ENCODE results near the gene MTG2. TPM values are rescaled to one million over a fixed set of nuclear protein-coding genes. Genes with fewer than 3 reads are reported as not detected.

Gene MTG2
- polyA plus RNA-seq, 1 donor (not counting 4 experiments of a cell fraction or from before 2014, with no cell fraction given), result 24.7 TPM

- H3K36me3 ChIP-seq (ENCODE audit: control insufficient read depth in 2 of 2, extremely low read depth in 1 of 2, insufficient read depth in 2 of 2, low read length in 2 of 2), result peaks cover 6 to 14% of the 10 kb centered on the region in 2 experiments
- no peak overlapping the region for H3K27ac ChIP-seq (ENCODE audit: control insufficient read depth, insufficient read depth, low read length)
- dilution Hi-C loops (cut with MboI; ENCODE audit: extremely low pct_ligation_motif_present, low sequenced_read_pairs), result no loop called here
- H3K9me1 ChIP-seq (ENCODE audit: control insufficient read depth, extremely low read depth, insufficient read depth, low read length), result no peaks in the 10 kb centered on the region
- H3K9me3 ChIP-seq (ENCODE audit: control insufficient read depth, low read depth, low read length), result no peaks in the 10 kb centered on the region
- DNase-seq (ENCODE audit: low read depth, low spot score) (no peak), FAIRE-seq (no peak)
- peaks cover 9% of the 10 kb centered on the region for H3K4me1 ChIP-seq (ENCODE audit: control insufficient read depth, extremely low read depth, insufficient read depth, low read length)
- H4K20me1 ChIP-seq (ENCODE audit: control insufficient read depth, extremely low read depth, insufficient read depth, low read length), result peaks cover 3% of the 10 kb centered on the region
- H3K9ac ChIP-seq (ENCODE audit: control insufficient read depth, extremely low read depth, insufficient read depth, low read length), result no peak overlapping the region
- TF ChIP-seq CTCF (optimal IDR thresholded peaks at IDR 0.05 in 1 of 3, IDR thresholded peaks at IDR 0.05 in 1 of 3, conservative IDR thresholded peaks at IDR 0.05 in 1 of 3; ENCODE audit: extremely low read depth in 1 of 3, insufficient read depth in 2 of 3, low read length in 3 of 3), result no peak
- TF ChIP-seq EZH2 (IDR thresholded peaks at IDR 0.05; ENCODE audit: low read length), result no peak
- H3K79me2 ChIP-seq (ENCODE audit: control insufficient read depth, insufficient read depth, low read length), result no peaks in the 10 kb centered on the region
- H3K4me2 ChIP-seq (ENCODE audit: control insufficient read depth, extremely low read depth, insufficient read depth, low read depth, low read length), result no peak overlapping the region
- no peak overlapping the region for H3K4me3 ChIP-seq (ENCODE audit: control insufficient read depth in 2 of 3, extremely low read depth in 1 of 3, insufficient read depth in 2 of 3, low read depth in 1 of 3, low read length in 3 of 3)
- H2AFZ ChIP-seq (ENCODE audit: control insufficient read depth, low read length), result no peak overlapping the region
- H3K27me3 ChIP-seq (ENCODE audit: control insufficient read depth, extremely low read depth, insufficient read depth, low read length), result peaks cover 8% of the 10 kb centered on the region
Measured at GRCh38 chr20:62205618-62206387, 23.0 kb downstream of the MTG2 start.

- Histone ChIP-seq H4K20me1 (ENCODE audit: control insufficient read depth, extremely low read depth, insufficient read depth, low read length) (peaks cover 3% of the 10 kb centered on the region), H3K27ac (ENCODE audit: control insufficient read depth, insufficient read depth, low read length) (no peak overlapping the region), H3K9ac (ENCODE audit: control insufficient read depth, extremely low read depth, insufficient read depth, low read length) (no peak overlapping the region), H3K4me3 (ENCODE audit: control insufficient read depth in 2 of 3, extremely low read depth in 1 of 3, insufficient read depth in 2 of 3, low read depth in 1 of 3, low read length in 3 of 3) (no peak overlapping the region), H3K9me1 (ENCODE audit: control insufficient read depth, extremely low read depth, insufficient read depth, low read length) (no peaks in the 10 kb centered on the region), H3K4me1 (ENCODE audit: control insufficient read depth, extremely low read depth, insufficient read depth, low read length) (peaks cover 9% of the 10 kb centered on the region), H3K27me3 (ENCODE audit: control insufficient read depth, extremely low read depth, insufficient read depth, low read length) (peaks cover 14% of the 10 kb centered on the region), H3K4me2 (ENCODE audit: control insufficient read depth, extremely low read depth, insufficient read depth, low read depth, low read length) (no peak overlapping the region), H3K36me3 (ENCODE audit: control insufficient read depth in 2 of 2, extremely low read depth in 1 of 2, insufficient read depth in 2 of 2, low read length in 2 of 2) (peaks cover under 1 to 11% of the 10 kb centered on the region in 2 experiments), H2AFZ (ENCODE audit: control insufficient read depth, low read length) (no peak overlapping the region), H3K9me3 (ENCODE audit: control insufficient read depth, low read depth, low read length) (no peaks in the 10 kb centered on the region), H3K79me2 (ENCODE audit: control insufficient read depth, insufficient read depth, low read length) (no peaks in the 10 kb centered on the region)
- dilution Hi-C loops (cut with MboI; ENCODE audit: extremely low pct_ligation_motif_present, low sequenced_read_pairs), result no loop called here
- FAIRE-seq (no peak), DNase-seq (ENCODE audit: low read depth, low spot score) (no peak)
- TF ChIP-seq CTCF (optimal IDR thresholded peaks at IDR 0.05 in 1 of 3, IDR thresholded peaks at IDR 0.05 in 1 of 3, conservative IDR thresholded peaks at IDR 0.05 in 1 of 3; ENCODE audit: extremely low read depth in 1 of 3, insufficient read depth in 2 of 3, low read length in 3 of 3) (no peak), EZH2 (IDR thresholded peaks at IDR 0.05; ENCODE audit: low read length) (no peak)
Measured at GRCh38 chr20:62206388-62206775, 23.6 kb downstream of the MTG2 start.

All from keratinocyte (primary cell).